Measurements from ENCODE around the gene AK9.

The AK9 gene

DNA sequence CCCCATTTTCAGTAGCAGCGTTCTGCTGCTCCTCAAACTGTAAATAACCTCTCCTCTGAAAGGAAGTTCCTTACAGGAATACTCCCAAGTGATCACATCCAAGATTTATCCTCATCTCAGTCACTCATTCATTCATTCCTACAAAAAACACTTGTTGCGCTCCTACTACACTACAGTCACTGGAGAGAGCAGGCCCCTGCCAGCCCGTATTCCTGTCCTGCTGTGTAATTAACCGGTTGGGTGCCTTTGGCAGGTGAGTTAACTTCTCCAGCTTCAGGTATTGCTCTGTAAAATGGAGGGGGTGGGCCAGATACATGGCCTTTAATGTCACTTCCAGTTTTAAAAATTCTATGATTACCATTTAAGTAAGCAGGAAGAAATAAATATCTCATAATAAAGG lies 192.9 kb downstream of the AK9 start:
- CTCF ChIA-PET = no interaction called here
- TF ChIP-seq TARDBP (IDR thresholded peaks at IDR 0.05) = no peak
- TF ChIP-seq HDGF (IDR thresholded peaks at IDR 0.05; ENCODE audit: borderline replicate concordance) = no peak
- TF ChIP-seq ELF4 (IDR thresholded peaks at IDR 0.05) = no peak
- TF ChIP-seq, protein P1, sequence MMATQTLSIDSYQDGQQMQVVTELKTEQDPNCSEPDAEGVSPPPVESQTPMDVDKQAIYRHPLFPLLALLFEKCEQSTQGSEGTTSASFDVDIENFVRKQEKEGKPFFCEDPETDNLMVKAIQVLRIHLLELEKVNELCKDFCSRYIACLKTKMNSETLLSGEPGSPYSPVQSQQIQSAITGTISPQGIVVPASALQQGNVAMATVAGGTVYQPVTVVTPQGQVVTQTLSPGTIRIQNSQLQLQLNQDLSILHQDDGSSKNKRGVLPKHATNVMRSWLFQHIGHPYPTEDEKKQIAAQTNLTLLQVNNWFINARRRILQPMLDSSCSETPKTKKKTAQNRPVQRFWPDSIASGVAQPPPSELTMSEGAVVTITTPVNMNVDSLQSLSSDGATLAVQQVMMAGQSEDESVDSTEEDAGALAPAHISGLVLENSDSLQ (IDR thresholded peaks at IDR 0.05) = no peak
- TF ChIP-seq SP1 (IDR thresholded peaks at IDR 0.05) = no peak
- no peak for TF ChIP-seq FOXA1 (IDR thresholded peaks at IDR 0.05)
- TF ChIP-seq FOXM1 (IDR thresholded peaks at IDR 0.05; ENCODE audit: borderline replicate concordance) = no peak
- no peak for TF ChIP-seq SUZ12 (IDR thresholded peaks at IDR 0.05)
- TF ChIP-seq L3MBTL2 (conservative IDR thresholded peaks at IDR 0.05) = no peak
- TF ChIP-seq ARNT (IDR thresholded peaks at IDR 0.05) = no peak
- POLR2A ChIA-PET = no interaction called here
- DNase-seq (ENCODE audit: extremely low spot score) = no peak

DNA sequence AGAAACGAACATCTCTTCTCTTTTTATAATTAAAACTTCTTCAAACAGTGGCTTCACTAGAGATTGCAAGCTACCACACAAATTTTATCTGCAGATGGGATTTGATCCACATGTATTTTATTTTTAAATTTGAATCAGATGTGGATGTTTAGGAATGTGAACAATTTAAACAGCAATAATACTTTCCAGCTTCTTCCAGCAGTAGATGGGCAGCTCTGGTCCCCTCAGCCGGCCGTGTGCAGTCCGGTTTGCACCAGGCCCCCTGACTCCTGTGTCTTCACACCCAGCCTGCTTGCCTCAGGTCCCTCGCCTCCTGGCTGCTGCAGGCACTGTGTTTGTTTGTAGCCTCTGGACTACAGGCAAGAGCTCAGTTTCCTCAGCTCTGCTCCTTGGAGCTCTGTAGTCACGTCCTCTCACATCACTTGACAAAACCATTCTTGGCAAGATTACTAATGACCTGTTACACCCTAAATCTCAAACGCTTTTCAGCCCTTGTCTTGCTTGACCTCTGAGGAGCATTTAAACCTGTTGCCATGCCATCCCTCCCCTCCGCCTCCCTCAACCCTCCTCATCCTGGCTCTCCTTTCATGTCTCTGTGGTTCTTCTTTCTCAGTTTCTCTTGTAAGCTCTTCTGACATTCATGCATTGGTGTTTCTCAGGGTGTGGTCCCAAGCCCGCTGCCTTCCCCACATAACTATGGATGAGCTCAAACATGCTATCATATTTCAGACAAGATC lies 194.8 kb downstream of the AK9 start:
- CTCF ChIA-PET = interaction anchor here (0.6 kb wide), 1 partner anchor 11 kb away, joined by 3 read pairs; no protein-coding TSS in a partner anchor
- POLR2A ChIA-PET = no interaction called here
- no peak for DNase-seq (ENCODE audit: extremely low spot score)
- no peak for TF ChIP-seq LEF1 (IDR thresholded peaks at IDR 0.05; ENCODE audit: borderline replicate concordance)
- TF ChIP-seq NFRKB (IDR thresholded peaks at IDR 0.05) = no peak
- no peak for TF ChIP-seq SP1 (IDR thresholded peaks at IDR 0.05)
- TF ChIP-seq ARNT (IDR thresholded peaks at IDR 0.05) = no peak
- TF ChIP-seq, protein P1 (IDR thresholded peaks at IDR 0.05) = no peak
- no peak for TF ChIP-seq CTBP1 (IDR thresholded peaks at IDR 0.05; ENCODE audit: borderline replicate concordance)
- no peak for TF ChIP-seq FOXA1 (IDR thresholded peaks at IDR 0.05)
- TF ChIP-seq SUZ12 (IDR thresholded peaks at IDR 0.05) = no peak
- TF ChIP-seq FOXK2 (IDR thresholded peaks at IDR 0.05) = no peak
- no peak for TF ChIP-seq BHLHE40 (IDR thresholded peaks at IDR 0.05; ENCODE audit: borderline replicate concordance)
- TF ChIP-seq ELF4 (IDR thresholded peaks at IDR 0.05) = no peak
- no peak for TF ChIP-seq ZNF384 (IDR thresholded peaks at IDR 0.05)
- no peak for TF ChIP-seq HDGF (IDR thresholded peaks at IDR 0.05; ENCODE audit: borderline replicate concordance)
- no peak for TF ChIP-seq FOXM1 (IDR thresholded peaks at IDR 0.05; ENCODE audit: borderline replicate concordance)
- TF ChIP-seq TARDBP (IDR thresholded peaks at IDR 0.05) = no peak

DNA sequence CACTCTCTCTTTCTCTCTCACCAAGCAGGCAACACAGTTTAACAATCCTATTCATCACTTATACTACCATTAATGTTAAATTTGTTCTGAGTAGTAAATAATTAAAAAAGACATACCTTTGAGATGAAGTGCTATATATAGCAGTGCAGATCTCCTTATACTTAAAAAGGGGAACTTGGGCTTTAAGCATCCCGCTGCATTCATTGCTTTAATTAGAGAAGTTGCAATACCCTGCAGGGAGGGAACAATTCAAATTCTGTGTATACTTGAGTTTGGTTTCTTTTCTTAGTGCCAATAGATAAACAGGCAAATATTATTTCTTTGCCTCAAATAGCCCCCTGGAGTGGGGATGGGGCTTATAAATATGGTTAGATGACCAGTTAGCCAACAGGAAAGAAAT lies 197.1 kb downstream of the AK9 start:
- POLR2A ChIA-PET = no interaction called here
- no peak for TF ChIP-seq CTBP1 (IDR thresholded peaks at IDR 0.05; ENCODE audit: borderline replicate concordance)
- TF ChIP-seq FOXA1 (IDR thresholded peaks at IDR 0.05) = no peak
- no peak for TF ChIP-seq FOXM1 (IDR thresholded peaks at IDR 0.05; ENCODE audit: borderline replicate concordance)
- TF ChIP-seq FOXK2 (IDR thresholded peaks at IDR 0.05) = no peak
- TF ChIP-seq ELF4 (IDR thresholded peaks at IDR 0.05) = no peak
- no peak for TF ChIP-seq HDGF (IDR thresholded peaks at IDR 0.05; ENCODE audit: borderline replicate concordance)
- TF ChIP-seq LEF1 (IDR thresholded peaks at IDR 0.05; ENCODE audit: borderline replicate concordance) = no peak
- TF ChIP-seq NFRKB (IDR thresholded peaks at IDR 0.05) = no peak
- TF ChIP-seq, protein P1 (IDR thresholded peaks at IDR 0.05) = no peak
- no peak for TF ChIP-seq BHLHE40 (IDR thresholded peaks at IDR 0.05; ENCODE audit: borderline replicate concordance)
- TF ChIP-seq ZNF384 (IDR thresholded peaks at IDR 0.05) = no peak
- no peak for DNase-seq (ENCODE audit: extremely low spot score)
- CTCF ChIA-PET = no interaction called here

DNA sequence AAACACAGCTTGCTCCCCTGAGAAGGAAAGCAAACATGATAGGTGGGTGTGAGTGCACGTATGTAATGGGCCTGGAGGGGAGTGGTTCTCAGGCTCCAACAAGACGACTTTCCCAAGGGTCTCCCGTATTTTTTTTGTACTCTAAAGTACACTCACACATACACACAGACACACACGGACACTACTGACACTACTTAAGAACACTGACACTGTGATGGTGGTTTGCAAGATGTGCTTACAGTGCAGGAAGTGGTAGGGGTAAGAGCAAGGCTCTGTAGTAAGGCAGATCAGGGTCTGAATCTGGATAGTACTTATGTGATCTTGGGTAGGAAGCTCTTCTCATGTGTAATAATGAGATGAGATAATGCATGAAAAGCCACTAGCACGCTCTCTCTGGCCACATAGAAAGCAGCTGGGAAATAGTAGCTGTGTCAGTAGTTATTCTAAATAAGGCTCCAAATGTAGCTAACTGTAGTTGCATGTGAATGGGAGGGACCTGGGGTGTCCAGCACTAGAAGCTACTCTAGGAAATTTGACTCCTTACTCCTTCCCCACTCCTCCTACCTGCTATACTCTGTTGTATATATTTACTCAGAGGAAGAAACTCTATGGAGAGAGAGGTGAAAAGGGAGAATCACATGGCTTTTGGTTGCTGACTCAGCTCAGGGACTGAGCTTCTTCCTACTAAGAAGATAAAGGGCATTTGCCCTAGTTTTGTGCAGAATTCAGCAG lies 199.6 kb downstream of the AK9 start:
- CTCF ChIA-PET = interaction anchor here (0.6 kb wide), 1 partner anchor 21 kb away, joined by 3 read pairs; no protein-coding TSS in a partner anchor
- DNase-seq (ENCODE audit: extremely low spot score) = no peak
- POLR2A ChIA-PET = interaction anchor here (0.8 to 1.1 kb wide), 3 partner anchors 9 to 108 kb away, joined by 3 to 6 read pairs (median 3); partner anchors contain the start of genes PPIL6, SMPD2 and ZBTB24
- TF ChIP-seq FOXM1 (IDR thresholded peaks at IDR 0.05; ENCODE audit: borderline replicate concordance) (no peak), BHLHE40 (IDR thresholded peaks at IDR 0.05; ENCODE audit: borderline replicate concordance) (no peak), TARDBP (IDR thresholded peaks at IDR 0.05) (no peak), CTBP1 (IDR thresholded peaks at IDR 0.05; ENCODE audit: borderline replicate concordance) (no peak), L3MBTL2 (conservative IDR thresholded peaks at IDR 0.05) (no peak), HDGF (IDR thresholded peaks at IDR 0.05; ENCODE audit: borderline replicate concordance) (no peak), FOXA1 (IDR thresholded peaks at IDR 0.05) (no peak), ELF4 (IDR thresholded peaks at IDR 0.05) (no peak), SP1 (IDR thresholded peaks at IDR 0.05) (no peak), ARNT (IDR thresholded peaks at IDR 0.05) (no peak), NFRKB (IDR thresholded peaks at IDR 0.05) (no peak), ZNF384 (IDR thresholded peaks at IDR 0.05) (no peak), SUZ12 (IDR thresholded peaks at IDR 0.05) (no peak), FOXK2 (IDR thresholded peaks at IDR 0.05) (no peak), LEF1 (IDR thresholded peaks at IDR 0.05; ENCODE audit: borderline replicate concordance) (no peak)
- TF ChIP-seq, protein P1 (IDR thresholded peaks at IDR 0.05) = no peak

DNA sequence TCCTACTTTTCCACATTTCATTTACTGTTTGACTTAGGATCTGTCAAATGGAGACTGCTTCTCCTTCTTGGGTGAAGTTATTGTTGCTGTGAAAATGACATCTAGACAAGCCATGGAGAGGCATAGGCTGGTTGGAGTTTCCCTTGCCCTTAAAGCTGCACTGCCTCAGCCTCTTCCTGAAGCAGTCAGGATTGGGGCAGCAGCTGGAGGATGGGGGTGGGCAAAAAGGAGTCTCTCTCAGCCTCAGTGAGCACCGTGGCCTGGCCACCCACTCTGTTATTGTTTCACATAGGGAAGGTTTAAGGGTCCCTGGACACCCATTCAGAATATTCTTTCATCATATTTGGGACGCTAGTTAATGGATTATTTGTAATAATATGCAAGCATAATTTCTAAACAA lies 200.3 kb downstream of the AK9 start:
- POLR2A ChIA-PET = interaction anchor here (0.8 kb wide), 1 partner anchor 107 kb away, joined by 3 read pairs; no protein-coding TSS in a partner anchor
- CTCF ChIA-PET = no interaction called here
- TF ChIP-seq LEF1 (IDR thresholded peaks at IDR 0.05; ENCODE audit: borderline replicate concordance) (no peak), ZNF384 (IDR thresholded peaks at IDR 0.05) (no peak), SUZ12 (IDR thresholded peaks at IDR 0.05) (no peak)
- DNase-seq (ENCODE audit: extremely low spot score) = no peak
